PC-9 (cell line): ENCODE results near the gene MAN2A2.

Source experiments
- EZH2 ChIP-seq: fragments of 200-600 bp; sonication (generic); IDR thresholded peaks from 2 replicates; pipeline ENCODE4 v1.8.0; 2017; ENCODE audit warnings: antibody characterized with exemption, low read depth
- TF ChIP-seq, protein P1 (sequence below): fragments of 200-600 bp; sonication (generic); conservative IDR thresholded peaks from 2 replicates; pipeline ENCODE4 v1.6.1; 2017; ENCODE audit warnings: mixed run types, antibody characterized with exemption, mild to moderate bottlenecking, moderate library complexity

DNA sequence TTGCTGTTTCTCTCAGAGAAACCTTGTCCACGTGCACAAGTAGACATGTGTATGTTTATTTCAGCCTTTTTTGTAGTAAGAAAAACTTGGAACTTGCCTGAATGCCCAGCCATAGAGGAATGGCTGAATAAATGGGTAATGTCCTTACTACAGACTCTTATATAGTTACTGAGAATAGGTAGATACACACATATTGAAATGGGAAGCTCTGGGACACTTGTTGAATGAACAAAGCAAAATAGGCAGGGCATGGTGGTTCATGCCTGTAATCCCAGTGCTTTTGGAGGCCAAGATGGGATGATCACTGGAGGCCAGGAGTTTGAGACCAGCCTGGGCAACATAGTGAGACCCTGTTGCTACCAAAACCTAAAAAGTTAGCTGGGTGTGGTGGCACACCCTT, 33.7 kb downstream of the MAN2A2 start:
- no peak for TF ChIP-seq EZH2
- TF ChIP-seq, protein P1, sequence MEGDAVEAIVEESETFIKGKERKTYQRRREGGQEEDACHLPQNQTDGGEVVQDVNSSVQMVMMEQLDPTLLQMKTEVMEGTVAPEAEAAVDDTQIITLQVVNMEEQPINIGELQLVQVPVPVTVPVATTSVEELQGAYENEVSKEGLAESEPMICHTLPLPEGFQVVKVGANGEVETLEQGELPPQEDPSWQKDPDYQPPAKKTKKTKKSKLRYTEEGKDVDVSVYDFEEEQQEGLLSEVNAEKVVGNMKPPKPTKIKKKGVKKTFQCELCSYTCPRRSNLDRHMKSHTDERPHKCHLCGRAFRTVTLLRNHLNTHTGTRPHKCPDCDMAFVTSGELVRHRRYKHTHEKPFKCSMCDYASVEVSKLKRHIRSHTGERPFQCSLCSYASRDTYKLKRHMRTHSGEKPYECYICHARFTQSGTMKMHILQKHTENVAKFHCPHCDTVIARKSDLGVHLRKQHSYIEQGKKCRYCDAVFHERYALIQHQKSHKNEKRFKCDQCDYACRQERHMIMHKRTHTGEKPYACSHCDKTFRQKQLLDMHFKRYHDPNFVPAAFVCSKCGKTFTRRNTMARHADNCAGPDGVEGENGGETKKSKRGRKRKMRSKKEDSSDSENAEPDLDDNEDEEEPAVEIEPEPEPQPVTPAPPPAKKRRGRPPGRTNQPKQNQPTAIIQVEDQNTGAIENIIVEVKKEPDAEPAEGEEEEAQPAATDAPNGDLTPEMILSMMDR, result no peak
